Measurements from ENCODE around the gene GSE1. TPM values are rescaled to one million over a fixed set of nuclear protein-coding genes. Genes with fewer than 3 reads are reported as not detected.

Gene GSE1
- total RNA-seq, 1 experiment from 2014 or later, result 97.5 TPM

DNA sequence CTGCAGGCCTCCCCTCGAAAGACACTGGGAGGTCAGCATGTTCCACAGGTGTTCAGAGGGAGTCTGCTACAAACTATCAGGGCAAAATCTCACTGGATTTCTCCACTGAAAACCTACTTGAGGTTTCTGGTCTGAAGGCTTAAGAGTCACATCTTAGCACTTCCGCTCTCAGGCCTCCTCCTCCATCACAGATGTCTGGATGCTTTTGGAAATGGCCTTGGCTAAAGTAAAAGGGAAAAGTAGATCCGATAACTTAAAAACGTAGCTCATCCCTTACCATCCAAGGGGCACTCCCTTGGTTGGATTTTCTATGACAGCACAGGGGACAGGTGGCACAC lies 61.3 kb downstream of the GSE1 start:
- intact Hi-C loops (cut with micrococcal nuclease; ENCODE audit: unreplicated experiment), result no loop called here
- peaks cover 22% of the 10 kb centered on the region for H3K4me1 ChIP-seq (ENCODE audit: control insufficient read depth, insufficient read depth, low read length)
- CTCF ChIA-PET, result no interaction called here
- H3K4me3 ChIP-seq (ENCODE audit: low read depth in 2 of 2, low read length in 2 of 2), result no peak overlapping the region
- H3K36me3 ChIP-seq (ENCODE audit: control insufficient read depth, insufficient read depth, low read length), result peaks cover 13% of the 10 kb centered on the region
- H3K27me3 ChIP-seq (ENCODE audit: control insufficient read depth, insufficient read depth, low read length), result no peaks in the 10 kb centered on the region
- H3K27ac ChIP-seq (ENCODE audit: low read length), result peak overlapping the region; percentile 44; the same call in 1 of the 2 replicates
- TF ChIP-seq POLR2AphosphoS5 (IDR thresholded peaks at IDR 0.05; ENCODE audit: low read depth, low read length) (no peak), TCF7L2 (IDR thresholded peaks at IDR 0.05; ENCODE audit: low read depth, low read length) (no peak), SIN3A (IDR thresholded peaks at IDR 0.05; ENCODE audit: borderline replicate concordance, insufficient read depth, low read depth, low read length) (no peak)
- TF ChIP-seq, protein P1, sequence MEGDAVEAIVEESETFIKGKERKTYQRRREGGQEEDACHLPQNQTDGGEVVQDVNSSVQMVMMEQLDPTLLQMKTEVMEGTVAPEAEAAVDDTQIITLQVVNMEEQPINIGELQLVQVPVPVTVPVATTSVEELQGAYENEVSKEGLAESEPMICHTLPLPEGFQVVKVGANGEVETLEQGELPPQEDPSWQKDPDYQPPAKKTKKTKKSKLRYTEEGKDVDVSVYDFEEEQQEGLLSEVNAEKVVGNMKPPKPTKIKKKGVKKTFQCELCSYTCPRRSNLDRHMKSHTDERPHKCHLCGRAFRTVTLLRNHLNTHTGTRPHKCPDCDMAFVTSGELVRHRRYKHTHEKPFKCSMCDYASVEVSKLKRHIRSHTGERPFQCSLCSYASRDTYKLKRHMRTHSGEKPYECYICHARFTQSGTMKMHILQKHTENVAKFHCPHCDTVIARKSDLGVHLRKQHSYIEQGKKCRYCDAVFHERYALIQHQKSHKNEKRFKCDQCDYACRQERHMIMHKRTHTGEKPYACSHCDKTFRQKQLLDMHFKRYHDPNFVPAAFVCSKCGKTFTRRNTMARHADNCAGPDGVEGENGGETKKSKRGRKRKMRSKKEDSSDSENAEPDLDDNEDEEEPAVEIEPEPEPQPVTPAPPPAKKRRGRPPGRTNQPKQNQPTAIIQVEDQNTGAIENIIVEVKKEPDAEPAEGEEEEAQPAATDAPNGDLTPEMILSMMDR (IDR thresholded peaks at IDR 0.05), result no peak
- TF ChIP-seq, protein P2, sequence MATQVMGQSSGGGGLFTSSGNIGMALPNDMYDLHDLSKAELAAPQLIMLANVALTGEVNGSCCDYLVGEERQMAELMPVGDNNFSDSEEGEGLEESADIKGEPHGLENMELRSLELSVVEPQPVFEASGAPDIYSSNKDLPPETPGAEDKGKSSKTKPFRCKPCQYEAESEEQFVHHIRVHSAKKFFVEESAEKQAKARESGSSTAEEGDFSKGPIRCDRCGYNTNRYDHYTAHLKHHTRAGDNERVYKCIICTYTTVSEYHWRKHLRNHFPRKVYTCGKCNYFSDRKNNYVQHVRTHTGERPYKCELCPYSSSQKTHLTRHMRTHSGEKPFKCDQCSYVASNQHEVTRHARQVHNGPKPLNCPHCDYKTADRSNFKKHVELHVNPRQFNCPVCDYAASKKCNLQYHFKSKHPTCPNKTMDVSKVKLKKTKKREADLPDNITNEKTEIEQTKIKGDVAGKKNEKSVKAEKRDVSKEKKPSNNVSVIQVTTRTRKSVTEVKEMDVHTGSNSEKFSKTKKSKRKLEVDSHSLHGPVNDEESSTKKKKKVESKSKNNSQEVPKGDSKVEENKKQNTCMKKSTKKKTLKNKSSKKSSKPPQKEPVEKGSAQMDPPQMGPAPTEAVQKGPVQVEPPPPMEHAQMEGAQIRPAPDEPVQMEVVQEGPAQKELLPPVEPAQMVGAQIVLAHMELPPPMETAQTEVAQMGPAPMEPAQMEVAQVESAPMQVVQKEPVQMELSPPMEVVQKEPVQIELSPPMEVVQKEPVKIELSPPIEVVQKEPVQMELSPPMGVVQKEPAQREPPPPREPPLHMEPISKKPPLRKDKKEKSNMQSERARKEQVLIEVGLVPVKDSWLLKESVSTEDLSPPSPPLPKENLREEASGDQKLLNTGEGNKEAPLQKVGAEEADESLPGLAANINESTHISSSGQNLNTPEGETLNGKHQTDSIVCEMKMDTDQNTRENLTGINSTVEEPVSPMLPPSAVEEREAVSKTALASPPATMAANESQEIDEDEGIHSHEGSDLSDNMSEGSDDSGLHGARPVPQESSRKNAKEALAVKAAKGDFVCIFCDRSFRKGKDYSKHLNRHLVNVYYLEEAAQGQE (IDR thresholded peaks at IDR 0.05; ENCODE audit: insufficient read depth in 1 of 2, low read depth in 2 of 2, low read length in 1 of 2), result no peak
- no peak for ATAC-seq
- POLR2A ChIA-PET, result no interaction called here
- in situ Hi-C loops (cut with HindIII; ENCODE audit: low pct_unique_long_range_greater_than_20kb, low sequenced_read_pairs), result no loop called here
- DNase-seq (ENCODE audit: low read depth, low spot score), result no peak
- H3K9me3 ChIP-seq (ENCODE audit: control insufficient read depth, insufficient read depth, low read depth, low read length), result no peaks in the 10 kb centered on the region
- BruUV-seq (replicated peaks), result no TSS peak

DNA sequence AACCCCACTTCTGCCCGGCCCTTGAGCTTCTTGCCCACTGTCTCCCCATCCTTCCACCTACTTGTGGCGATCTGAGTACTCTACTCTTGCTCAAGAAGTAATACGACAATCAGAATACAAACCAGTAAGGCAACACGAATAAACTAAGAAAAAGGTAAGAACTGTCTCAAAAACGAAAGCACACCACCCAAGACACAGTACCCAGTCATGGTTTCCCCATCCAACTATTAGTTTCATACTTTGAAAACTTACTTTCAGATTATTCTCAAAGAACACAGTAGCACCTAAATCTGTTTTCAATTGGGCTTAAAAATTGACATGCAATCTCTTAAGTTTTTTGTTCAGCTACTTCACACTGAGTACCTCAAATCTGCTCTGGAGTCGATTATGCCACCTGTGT lies 61.7 kb downstream of the GSE1 start:
- POLR2A ChIA-PET, result no interaction called here
- Histone ChIP-seq H3K4me3 (ENCODE audit: low read depth in 2 of 2, low read length in 2 of 2) (no peak overlapping the region), H3K27ac (ENCODE audit: low read length) (no peak overlapping the region), H3K36me3 (ENCODE audit: control insufficient read depth, insufficient read depth, low read length) (peaks cover 13% of the 10 kb centered on the region), H3K9me3 (ENCODE audit: control insufficient read depth, insufficient read depth, low read depth, low read length) (no peaks in the 10 kb centered on the region), H3K4me1 (ENCODE audit: control insufficient read depth, insufficient read depth, low read length) (peaks cover 22% of the 10 kb centered on the region), H3K27me3 (ENCODE audit: control insufficient read depth, insufficient read depth, low read length) (no peaks in the 10 kb centered on the region)
- DNase-seq (ENCODE audit: low read depth, low spot score) (no peak), ATAC-seq (no peak)
- no TSS peak for BruUV-seq (replicated peaks)
- no peak for TF ChIP-seq POLR2AphosphoS5 (IDR thresholded peaks at IDR 0.05; ENCODE audit: low read depth, low read length)
- TF ChIP-seq, protein P1 (IDR thresholded peaks at IDR 0.05), result no peak
- TF ChIP-seq SIN3A (IDR thresholded peaks at IDR 0.05; ENCODE audit: borderline replicate concordance, insufficient read depth, low read depth, low read length), result no peak
- no peak for TF ChIP-seq TCF7L2 (IDR thresholded peaks at IDR 0.05; ENCODE audit: low read depth, low read length)
- TF ChIP-seq, protein P2 (IDR thresholded peaks at IDR 0.05; ENCODE audit: insufficient read depth in 1 of 2, low read depth in 2 of 2, low read length in 1 of 2), result no peak
- intact Hi-C loops (cut with micrococcal nuclease; ENCODE audit: unreplicated experiment) (loop anchor here (5.0 kb wide), 1 partner anchor 42 kb away; no protein-coding TSS in a partner anchor), in situ Hi-C loops (cut with HindIII; ENCODE audit: low pct_unique_long_range_greater_than_20kb, low sequenced_read_pairs) (no loop called here)
- CTCF ChIA-PET, result interaction anchor here (0.6 kb wide), 1 partner anchor 320 kb away, joined by 8 read pairs; no protein-coding TSS in a partner anchor
